ENCODE results near the gene ARRB2. TPM values are rescaled to one million over a fixed set of nuclear protein-coding genes. Genes with fewer than 3 reads are reported as not detected.
"Not testable (repeated sequence)": the region's sequence is repeated elsewhere in the genome, so short reads cannot be mapped to it uniquely, and the experiment has no call there.

ARRB2 gene
- total and polyA plus RNA-seq, 5 experiments from 2014 or later, result 47.0 to 413 (median 60.5) TPM

DNA sequence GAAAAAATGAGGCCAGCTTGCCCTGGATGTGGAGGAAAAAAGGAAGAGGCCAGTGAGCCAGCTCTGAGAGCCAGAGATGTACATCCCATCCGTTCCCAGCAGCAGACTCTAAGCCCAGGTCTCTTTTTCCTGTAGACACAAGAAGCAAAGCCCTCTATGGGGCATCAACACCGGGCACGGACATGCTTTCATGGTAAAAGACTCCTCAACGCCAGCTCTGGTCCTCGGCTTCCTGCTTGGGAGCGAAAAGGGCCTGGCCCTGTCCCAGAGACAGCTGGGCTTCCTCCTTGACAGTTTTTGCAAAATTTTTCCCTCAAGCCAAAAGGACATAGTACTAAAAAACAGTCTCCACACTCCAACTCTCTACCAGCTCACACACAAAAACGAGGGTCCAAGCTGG, 33.6 kb upstream of the ARRB2 start:
- peak overlapping the region in 2 of 10 donors; percentile 5 to 29 for H3K27ac Mint-ChIP-seq
- H3K27me3 Mint-ChIP-seq, result no peaks in the 10 kb centered on the region
- no peak overlapping the region for H3K4me3 Mint-ChIP-seq
- DNase-seq (no peak), ATAC-seq (no peak)
- H3K9me3 Mint-ChIP-seq, result no peaks in the 10 kb centered on the region
- peaks cover 0 to 94% (median 6%) of the 10 kb centered on the region in 3 donors for H3K36me3 Mint-ChIP-seq
- POLR2A ChIA-PET, result no interaction called here
- no peaks in the 10 kb centered on the region for H3K4me1 Mint-ChIP-seq

DNA sequence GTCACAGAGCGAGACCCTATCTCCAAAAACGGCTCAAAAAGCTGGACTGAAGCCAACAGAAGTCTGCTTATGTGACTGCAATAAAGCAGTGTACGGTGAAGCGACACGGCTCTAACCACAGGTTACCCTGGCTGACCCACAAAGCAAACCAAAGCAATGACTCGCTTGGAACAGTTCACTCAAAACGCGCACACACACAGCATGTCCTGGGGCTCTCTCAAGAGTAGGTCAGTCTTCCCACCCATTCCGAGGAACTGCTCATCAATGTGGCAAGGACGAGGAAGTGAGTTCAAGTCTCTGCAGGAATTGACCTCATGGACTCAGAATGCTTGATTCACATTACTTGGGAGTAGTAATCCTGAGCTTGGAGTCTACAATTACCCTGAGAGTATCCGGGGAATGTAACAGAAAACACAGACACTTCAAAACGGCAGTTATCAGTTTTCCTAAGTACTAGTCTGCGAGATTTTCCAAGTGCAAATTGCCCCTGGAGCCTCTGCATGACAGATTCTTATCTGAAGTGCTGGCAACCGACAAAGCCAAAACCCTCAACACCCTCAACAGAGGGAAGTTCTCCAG, 31.9 kb upstream of the ARRB2 start:
- peaks cover 0 to 2% (median 0%) of the 10 kb centered on the region in 4 donors for H3K4me1 Mint-ChIP-seq
- H3K27me3 Mint-ChIP-seq, result no peaks in the 10 kb centered on the region
- no peaks in the 10 kb centered on the region for H3K9me3 Mint-ChIP-seq
- peaks cover 0 to 94% (median 14%) of the 10 kb centered on the region in 3 donors for H3K36me3 Mint-ChIP-seq
- POLR2A ChIA-PET, result no interaction called here
- DNase-seq, result no peak
- no peak overlapping the region for H3K27ac Mint-ChIP-seq
- H3K4me3 Mint-ChIP-seq, result no peak overlapping the region
- no peak for ATAC-seq

- POLR2A ChIA-PET, result interaction anchor here (0.6 kb wide), 1 partner anchor 207 kb away, joined by 5 read pairs; no protein-coding TSS in a partner anchor
- Mint-ChIP-seq H3K27me3 (no peaks in the 10 kb centered on the region), H3K4me3 (no peak overlapping the region), H3K9me3 (no peaks in the 10 kb centered on the region), H3K27ac (peak overlapping the region in 3 of 10 donors; percentile 4 to 51 (median 4)), H3K4me1 (peaks cover 0 to 4% (median 1%) of the 10 kb centered on the region in 4 donors), H3K36me3 (peaks cover 0 to 91% (median 19%) of the 10 kb centered on the region in 3 donors)
- DNase-seq (no peak), ATAC-seq (no peak)
Measured at GRCh38 chr17:4679658-4680057, 30.8 kb upstream of the ARRB2 start.

- H3K36me3 Mint-ChIP-seq, result peaks cover under 1 to 89% (median 20%) of the 10 kb centered on the region in 3 donors
- POLR2A ChIA-PET, ATAC-seq, H3K9me3 Mint-ChIP-seq, H3K27me3 Mint-ChIP-seq, H3K4me3 Mint-ChIP-seq, DNase-seq, H3K27ac Mint-ChIP-seq: not testable (repeated sequence)
- peaks cover 8 to 30% (median 21%) of the 10 kb centered on the region in 4 donors for H3K4me1 Mint-ChIP-seq
Measured at GRCh38 chr17:4683739-4684138, 26.7 kb upstream of the ARRB2 start.

GRCh38 chr17:4689872-4690271, 20.6 kb upstream of the ARRB2 start:
- Mint-ChIP-seq H3K27ac (peak overlapping the region in 2 of 10 donors; percentile 74 to 80), H3K36me3 (peaks cover 7 to 85% (median 11%) of the 10 kb centered on the region in 3 donors), H3K4me1 (peaks cover 25 to 65% (median 45%) of the 10 kb centered on the region in 4 donors)
- not testable (repeated sequence) for H3K9me3 Mint-ChIP-seq, DNase-seq, H3K4me3 Mint-ChIP-seq, ATAC-seq, H3K27me3 Mint-ChIP-seq
- POLR2A ChIA-PET, result interaction anchor here (0.6 kb wide), 1 partner anchor 721 kb away, joined by 3 read pairs; no protein-coding TSS in a partner anchor

DNA sequence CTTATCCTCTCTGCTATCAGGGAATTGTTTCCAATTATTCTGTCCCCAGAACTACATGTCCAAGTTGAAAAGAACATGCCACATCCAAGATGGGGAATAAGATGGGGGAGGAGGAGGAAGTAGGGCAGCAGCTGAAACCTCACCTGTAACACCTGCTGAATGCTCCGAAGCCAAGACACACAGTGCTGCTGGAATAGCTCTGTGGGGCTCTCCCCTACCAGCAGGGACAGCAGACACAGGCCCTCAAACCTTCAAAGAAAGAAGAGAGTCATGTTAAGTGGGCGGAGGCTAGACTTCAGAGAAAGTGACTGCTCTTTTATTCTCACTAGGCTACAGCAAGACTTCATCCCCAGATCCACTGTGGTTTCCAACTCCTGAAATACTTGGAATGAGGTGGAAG, 19.7 kb upstream of the ARRB2 start:
- POLR2A ChIA-PET, result no interaction called here
- Mint-ChIP-seq H3K27ac (peak overlapping the region in 4 of 10 donors; percentile 9 to 63 (median 30)), H3K27me3 (no peaks in the 10 kb centered on the region), H3K4me3 (no peak overlapping the region), H3K36me3 (peaks cover 7 to 78% (median 8%) of the 10 kb centered on the region in 3 donors), H3K4me1 (peaks cover 25 to 60% (median 42%) of the 10 kb centered on the region in 4 donors), H3K9me3 (no peaks in the 10 kb centered on the region)
- no peak for ATAC-seq
- DNase-seq, result no peak

- Mint-ChIP-seq H3K27me3 (no peaks in the 10 kb centered on the region), H3K4me1 (peaks cover 32 to 62% (median 45%) of the 10 kb centered on the region in 4 donors), H3K4me3 (no peak overlapping the region), H3K9me3 (no peaks in the 10 kb centered on the region), H3K36me3 (peaks cover 7 to 80% (median 10%) of the 10 kb centered on the region in 3 donors), H3K27ac (peak overlapping the region in 4 of 10 donors; percentile 8 to 46 (median 24))
- DNase-seq (no peak), ATAC-seq (no peak)
- POLR2A ChIA-PET, result interaction anchor here (0.6 kb wide), 1 partner anchor 186 kb away, joined by 5 read pairs; no protein-coding TSS in a partner anchor
Measured at GRCh38 chr17:4691686-4692085, 18.7 kb upstream of the ARRB2 start.

- H3K27ac Mint-ChIP-seq, result peak overlapping the region in 1 of 10 donors; percentile 6
Measured at GRCh38 chr17:4693416-4693815, 17.0 kb upstream of the ARRB2 start.

GRCh38 chr17:4696437-4696805, 14.0 kb upstream of the ARRB2 start:
- ATAC-seq (peak in 1 of 2 donors; percentile 55), DNase-seq (no peak)
- POLR2A ChIA-PET, result no interaction called here
- no peaks in the 10 kb centered on the region for H3K27me3 Mint-ChIP-seq
- H3K9me3 Mint-ChIP-seq, result no peaks in the 10 kb centered on the region
- H3K4me1 Mint-ChIP-seq, result peaks cover 19 to 47% (median 33%) of the 10 kb centered on the region in 4 donors
- H3K36me3 Mint-ChIP-seq, result peaks cover 0 to 54% (median 2%) of the 10 kb centered on the region in 3 donors
- H3K27ac Mint-ChIP-seq, result peak overlapping the region; percentile 12 to 91 (median 82)
- H3K4me3 Mint-ChIP-seq, result peak overlapping the region in 8 of 10 donors; percentile 18 to 48 (median 29)

More at GRCh38 chr17:4693416-4693815, 17.0 kb upstream of the ARRB2 start:
- Mint-ChIP-seq H3K4me1 (peaks cover 34 to 56% (median 44%) of the 10 kb centered on the region in 4 donors), H3K36me3 (peaks cover 7 to 80% (median 7%) of the 10 kb centered on the region in 3 donors), H3K4me3 (no peak overlapping the region), H3K9me3 (no peaks in the 10 kb centered on the region), H3K27me3 (no peaks in the 10 kb centered on the region)
- POLR2A ChIA-PET, result no interaction called here
- DNase-seq (no peak), ATAC-seq (no peak)

GRCh38 chr17:4699401-4700056, 10.9 kb upstream of the ARRB2 start:
- not testable (repeated sequence) for H3K9me3 Mint-ChIP-seq, ATAC-seq, H3K27me3 Mint-ChIP-seq, H3K4me3 Mint-ChIP-seq, DNase-seq
- H3K36me3 Mint-ChIP-seq, result peaks cover 0 to 30% (median 2%) of the 10 kb centered on the region in 3 donors
- H3K27ac Mint-ChIP-seq, result peak overlapping the region in 3 of 10 donors; percentile 59 to 81 (median 69)
- H3K4me1 Mint-ChIP-seq, result peaks cover 24 to 56% (median 47%) of the 10 kb centered on the region in 4 donors
- POLR2A ChIA-PET, result interaction anchor here (0.7 kb wide), 1 partner anchor 9 kb away, joined by 3 read pairs; no protein-coding TSS in a partner anchor

DNA sequence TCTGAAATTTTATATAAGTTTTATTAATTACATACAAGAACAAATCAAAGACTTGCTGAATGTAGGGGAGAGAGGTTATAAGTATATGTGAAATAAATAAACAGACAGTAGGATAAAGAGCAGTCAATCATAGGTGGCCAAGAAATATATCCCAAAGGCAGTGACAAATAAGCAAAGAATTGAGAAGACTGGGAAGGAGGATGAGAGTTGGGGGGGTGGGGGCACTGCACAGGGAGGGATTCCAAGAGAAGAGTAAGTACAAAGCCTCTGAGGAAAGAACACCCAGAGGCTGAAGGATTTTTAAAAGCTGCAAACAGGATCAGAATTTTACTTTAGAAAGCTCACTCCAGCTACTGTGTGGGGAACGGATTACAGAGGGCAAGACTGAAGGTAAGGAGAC, 9.3 kb upstream of the ARRB2 start:
- POLR2A ChIA-PET, result interaction anchor here (0.6 kb wide), 3 partner anchors 9 to 66 kb away, joined by 3 to 5 read pairs (median 4); partner anchors contain the start of gene ARRB2
- peaks cover 27 to 66% (median 48%) of the 10 kb centered on the region in 4 donors for H3K4me1 Mint-ChIP-seq
- peak overlapping the region in 1 of 10 donors; percentile 59 for H3K4me3 Mint-ChIP-seq
- ATAC-seq, result no peak
- DNase-seq, result no peak
- H3K9me3 Mint-ChIP-seq, result no peaks in the 10 kb centered on the region
- H3K36me3 Mint-ChIP-seq, result peaks cover 0 to 25% (median 2%) of the 10 kb centered on the region in 3 donors
- peak overlapping the region in 9 of 10 donors; percentile 3 to 87 (median 77) for H3K27ac Mint-ChIP-seq
- no peaks in the 10 kb centered on the region for H3K27me3 Mint-ChIP-seq

- no peak for DNase-seq
- H3K4me1 Mint-ChIP-seq, result peaks cover 23 to 59% (median 39%) of the 10 kb centered on the region in 4 donors
- H3K27me3 Mint-ChIP-seq, result no peaks in the 10 kb centered on the region
- H3K27ac Mint-ChIP-seq, result peak overlapping the region; percentile 73 to 98 (median 94)
- H3K36me3 Mint-ChIP-seq, result peaks cover 0 to 5% (median 0%) of the 10 kb centered on the region in 3 donors
- no peak for ATAC-seq
- POLR2A ChIA-PET, result interaction anchor here (0.6 to 1.7 kb wide), 8 partner anchors 8 to 560 kb away, joined by 3 to 5 read pairs (median 4); partner anchors contain the start of gene C17orf107
- peak overlapping the region; percentile 61 to 93 (median 88) for H3K4me3 Mint-ChIP-seq
- H3K9me3 Mint-ChIP-seq, result no peaks in the 10 kb centered on the region
Measured at GRCh38 chr17:4703330-4703691, 7.1 kb upstream of the ARRB2 start.

GRCh38 chr17:4704574-4704907, 5.9 kb upstream of the ARRB2 start:
- H3K9me3 Mint-ChIP-seq, DNase-seq, H3K27me3 Mint-ChIP-seq, H3K36me3 Mint-ChIP-seq, ATAC-seq: not testable (repeated sequence)
- Mint-ChIP-seq H3K4me3 (peak overlapping the region; percentile 61 to 93 (median 88)), H3K27ac (peak overlapping the region; percentile 73 to 98 (median 94)), H3K4me1 (peaks cover 23 to 62% (median 45%) of the 10 kb centered on the region in 4 donors)
- POLR2A ChIA-PET, result interaction anchor here (0.7 to 1.7 kb wide), 6 partner anchors 8 to 195 kb away, joined by 3 to 5 read pairs (median 4); partner anchors contain the start of gene C17orf107

All from naive thymus-derived CD8-positive, alpha-beta T cell (primary cell).